Fibroblast of mammary gland (primary cell): ENCODE data around the gene SLC7A9.
"Not testable (repeated sequence)": the region's sequence is repeated elsewhere in the genome, so short reads cannot be mapped to it uniquely, and the experiment has no call there.

Experiments
- DNase-seq: peaks from one replicate; pipeline ENCODE4 v3.0.0-alpha.2; 2010; ENCODE audit warnings: low read depth
- H3K4me3 ChIP-seq: 2 replicates; pipeline ENCODE4 v1.5.1; 2011; ENCODE audit warnings: low read depth, mild to moderate bottlenecking, low read length, moderate library complexity; ENCODE audit not compliant: control insufficient read depth
- TF ChIP-seq, protein P1 (sequence below): conservative IDR thresholded peaks from 2 replicates; pipeline ENCODE4 v1.5.1; 2011; ENCODE audit warnings: low read depth, low read length, inconsistent platforms; ENCODE audit not compliant: control insufficient read depth, insufficient read depth

Gene SLC7A9

DNA sequence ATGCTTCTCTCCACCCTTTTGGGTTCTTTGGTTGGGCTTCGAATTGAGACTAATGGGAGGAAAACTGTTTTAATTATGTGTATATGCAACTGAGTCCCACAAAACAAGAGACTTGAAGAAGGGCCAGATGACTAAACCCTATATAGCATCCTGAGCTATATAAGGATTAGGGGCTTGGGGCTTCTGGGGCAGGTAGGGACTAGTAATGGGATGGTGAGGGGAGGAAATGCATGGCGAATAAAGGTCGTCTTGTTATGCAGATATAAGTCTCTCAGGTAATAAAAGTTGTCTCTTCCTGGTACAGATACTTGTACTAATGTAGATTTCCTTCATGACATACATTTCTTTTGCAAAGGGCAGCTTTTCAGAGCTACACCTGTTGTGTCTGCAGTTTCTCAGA is 2.8 kb upstream of the SLC7A9 start:
- H3K4me3 ChIP-seq: no peak overlapping the region
- no peak for DNase-seq
- TF ChIP-seq, protein P1, sequence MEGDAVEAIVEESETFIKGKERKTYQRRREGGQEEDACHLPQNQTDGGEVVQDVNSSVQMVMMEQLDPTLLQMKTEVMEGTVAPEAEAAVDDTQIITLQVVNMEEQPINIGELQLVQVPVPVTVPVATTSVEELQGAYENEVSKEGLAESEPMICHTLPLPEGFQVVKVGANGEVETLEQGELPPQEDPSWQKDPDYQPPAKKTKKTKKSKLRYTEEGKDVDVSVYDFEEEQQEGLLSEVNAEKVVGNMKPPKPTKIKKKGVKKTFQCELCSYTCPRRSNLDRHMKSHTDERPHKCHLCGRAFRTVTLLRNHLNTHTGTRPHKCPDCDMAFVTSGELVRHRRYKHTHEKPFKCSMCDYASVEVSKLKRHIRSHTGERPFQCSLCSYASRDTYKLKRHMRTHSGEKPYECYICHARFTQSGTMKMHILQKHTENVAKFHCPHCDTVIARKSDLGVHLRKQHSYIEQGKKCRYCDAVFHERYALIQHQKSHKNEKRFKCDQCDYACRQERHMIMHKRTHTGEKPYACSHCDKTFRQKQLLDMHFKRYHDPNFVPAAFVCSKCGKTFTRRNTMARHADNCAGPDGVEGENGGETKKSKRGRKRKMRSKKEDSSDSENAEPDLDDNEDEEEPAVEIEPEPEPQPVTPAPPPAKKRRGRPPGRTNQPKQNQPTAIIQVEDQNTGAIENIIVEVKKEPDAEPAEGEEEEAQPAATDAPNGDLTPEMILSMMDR: no peak

DNA sequence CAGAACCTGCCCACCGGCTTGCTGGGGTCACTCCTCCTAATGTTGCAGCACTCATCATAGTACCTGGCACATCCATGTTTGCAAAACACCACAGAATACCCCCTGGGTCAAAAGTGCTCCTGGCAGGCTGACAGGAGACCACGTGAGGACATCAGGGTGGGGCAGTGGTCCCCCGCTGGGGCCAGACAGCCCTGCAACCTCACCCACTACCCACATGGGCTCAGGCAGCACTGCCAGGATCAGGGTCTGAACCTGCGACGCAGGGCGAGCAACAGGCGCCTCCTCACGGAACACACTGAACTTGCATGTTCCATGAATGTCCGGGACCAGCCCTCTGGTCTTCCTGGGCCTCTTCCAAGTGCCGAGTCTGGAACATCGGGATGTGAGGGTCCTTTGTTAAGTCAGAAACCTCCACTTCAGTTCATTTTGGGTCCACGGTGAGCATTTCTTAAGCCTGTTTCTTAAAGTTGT is 1.4 kb upstream of the SLC7A9 start:
- TF ChIP-seq, protein P1: no peak
- no peak for DNase-seq
- H3K4me3 ChIP-seq: no peak overlapping the region

DNA sequence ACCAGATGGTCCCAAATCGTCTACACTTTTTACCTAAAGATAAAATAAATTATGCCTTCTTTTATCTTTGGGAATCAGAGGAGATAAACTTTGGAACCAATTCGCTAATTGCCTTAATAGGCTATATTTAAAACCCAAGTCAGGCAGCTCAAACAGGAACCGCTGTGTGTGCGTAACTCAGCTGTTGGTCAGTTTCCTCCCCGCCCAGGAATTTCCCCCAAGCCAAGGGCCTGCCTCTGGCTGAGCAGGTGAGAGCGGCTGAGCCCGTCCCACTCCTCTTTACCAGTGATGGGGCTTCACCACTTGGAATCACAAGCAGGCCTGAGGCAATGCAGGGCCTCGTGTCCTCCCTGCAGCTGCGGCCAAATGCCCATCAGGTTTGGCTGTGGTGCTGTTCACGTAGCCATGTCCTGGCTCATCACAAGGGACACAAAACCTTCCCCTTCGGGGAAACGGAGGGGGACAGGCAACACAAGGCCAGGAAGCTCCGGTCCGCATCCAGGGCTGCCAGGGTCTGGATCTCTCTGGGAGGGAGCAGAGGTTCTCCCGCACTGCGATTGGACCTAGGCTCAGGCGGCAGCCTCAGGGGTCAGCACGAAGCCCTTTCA is 503 bp upstream of the SLC7A9 start:
- no peak for DNase-seq
- H3K4me3 ChIP-seq: no peak overlapping the region

DNA sequence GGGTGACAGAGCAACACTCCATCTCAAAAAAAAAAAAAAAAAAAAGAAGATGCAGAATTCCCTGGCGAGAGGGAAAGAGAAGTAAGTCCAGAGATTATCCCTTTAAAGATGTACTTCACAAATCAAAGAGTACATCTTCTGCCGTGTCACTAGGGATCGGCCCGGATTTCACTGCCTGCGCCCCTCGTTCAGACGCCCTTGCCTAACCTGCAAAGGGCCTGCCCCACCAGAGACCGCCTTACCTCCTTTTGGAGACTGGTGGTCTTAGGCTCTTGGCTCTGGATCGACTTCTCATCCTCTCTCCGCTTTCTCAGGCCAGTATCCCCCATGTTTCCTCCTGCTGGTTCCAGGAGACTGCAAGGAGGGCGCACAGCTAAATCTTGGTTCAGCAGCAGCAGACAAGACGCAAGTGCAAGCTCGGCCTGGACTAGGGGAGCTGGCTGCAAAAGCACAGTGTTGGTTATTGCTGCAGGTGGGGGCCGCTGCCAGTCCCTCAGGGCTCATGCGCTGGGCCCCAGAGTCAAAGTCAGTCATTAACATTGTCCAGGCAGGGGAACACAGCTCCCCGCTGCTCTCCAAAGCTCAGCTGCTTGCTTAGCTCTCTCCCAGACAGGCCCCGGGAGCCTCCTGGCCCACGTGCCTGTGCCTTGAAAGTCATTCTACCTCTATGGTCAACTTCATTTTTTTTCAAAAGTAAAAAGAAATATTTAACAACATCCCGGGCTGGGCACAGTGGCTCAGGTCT is 1.2 kb downstream of the SLC7A9 start:
- no peak for DNase-seq
- TF ChIP-seq, protein P1: no peak
- no peak overlapping the region for H3K4me3 ChIP-seq

More for the DNA sequence above, 503 bp upstream of the SLC7A9 start:
- TF ChIP-seq, protein P1: no peak

DNA sequence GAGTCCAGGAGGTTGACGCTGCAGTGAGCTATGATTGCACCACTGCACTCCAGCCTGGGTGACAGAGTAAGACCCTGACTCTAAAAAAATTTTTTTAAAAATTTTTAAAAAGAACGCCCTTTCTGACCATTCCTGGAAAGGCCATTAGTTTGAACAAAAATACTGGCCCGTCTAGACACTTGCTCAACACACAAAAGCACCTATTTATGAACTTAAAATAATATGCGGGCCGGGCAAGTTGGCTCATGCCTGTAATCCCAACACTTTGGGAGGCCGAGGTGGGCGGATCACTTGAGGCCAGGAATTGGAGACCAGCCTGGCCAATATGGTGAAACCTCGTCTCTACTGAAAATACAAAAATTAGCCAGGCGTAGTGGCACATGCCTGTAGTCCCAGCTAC is 2.1 kb downstream of the SLC7A9 start:
- not testable (repeated sequence) for H3K4me3 ChIP-seq, DNase-seq

DNA sequence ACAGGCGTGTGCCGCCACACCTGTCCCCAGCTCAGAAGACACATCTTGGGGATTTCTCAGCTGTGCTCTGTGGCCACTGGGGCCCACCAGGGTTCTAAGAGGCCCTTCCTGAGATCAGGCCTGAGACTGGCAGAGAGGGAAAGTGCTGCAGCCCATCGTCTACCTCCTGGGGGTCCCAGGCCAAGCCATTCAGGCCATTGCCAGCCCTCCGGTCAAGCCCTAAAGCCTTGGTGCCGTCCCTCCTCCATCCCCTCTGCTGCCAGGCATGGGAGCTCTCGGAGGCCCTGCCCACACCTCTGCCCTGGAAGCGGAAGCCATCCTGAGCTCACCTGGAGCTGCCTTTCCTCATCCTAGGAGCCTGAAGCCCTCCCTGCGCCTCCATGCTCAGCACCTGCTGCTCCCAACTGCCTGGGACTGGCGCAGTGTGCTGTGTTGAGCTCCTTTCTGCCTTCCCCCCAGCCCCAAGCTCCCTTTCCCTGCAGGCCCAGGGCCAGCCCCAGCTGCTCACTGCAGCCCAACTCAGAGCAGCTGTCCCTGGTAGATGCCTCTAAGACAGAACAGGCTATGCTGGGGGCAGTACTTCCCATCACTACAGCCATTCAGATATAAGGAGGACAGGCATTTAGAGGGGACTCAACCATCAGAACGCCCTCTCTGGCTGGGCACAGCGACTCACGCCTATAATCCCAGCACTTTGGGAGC is 2.9 kb downstream of the SLC7A9 start:
- no peak for DNase-seq
- TF ChIP-seq, protein P1: no peak

DNA sequence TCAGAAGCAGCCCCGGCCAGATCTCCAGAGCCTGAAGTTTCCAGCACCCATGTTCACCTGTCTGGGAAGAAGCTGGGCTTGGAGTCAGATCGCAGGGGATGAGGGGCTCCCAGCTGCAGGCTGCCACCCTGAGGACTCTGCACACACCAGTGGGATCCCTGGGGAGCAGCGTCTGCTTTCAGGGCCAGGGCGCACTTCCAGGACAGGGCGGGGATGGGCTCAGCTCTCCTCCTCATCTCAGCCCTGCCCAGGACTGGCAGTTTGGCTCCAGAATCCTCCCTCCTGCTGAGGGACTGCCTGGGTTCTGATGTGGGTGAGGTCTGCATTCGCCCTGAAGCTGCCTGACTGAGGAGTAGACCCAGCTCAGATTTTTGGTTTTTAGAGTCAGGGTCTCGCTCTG is 3.5 kb downstream of the SLC7A9 start:
- TF ChIP-seq, protein P1: no peak
- no peak for DNase-seq
- no peak overlapping the region for H3K4me3 ChIP-seq

More for the DNA sequence above, 2.9 kb downstream of the SLC7A9 start:
- no peak overlapping the region for H3K4me3 ChIP-seq
